Prostate gland (tissue), 2 donors: Measurements from ENCODE around the gene MAML2. TPM values are rescaled to one million over a fixed set of nuclear protein-coding genes. Genes with fewer than 3 reads are reported as not detected.

Source experiments
- DNase-seq: peaks from one replicate; pipeline ENCODE4 v3.0.0-alpha.2; 2019; ENCODE audit warnings: low spot score
- H3K27ac ChIP-seq, 2 donors: fragments of 200-600 bp; sonication (generic); 2 replicates each; pipeline ENCODE4 v1.5.1; 2017 to 2019
- H3K27me3 ChIP-seq: fragments of 200-600 bp; sonication (generic); replicated peaks from 2 replicates; pipeline ENCODE4 v1.5.1; 2019; ENCODE audit not compliant: insufficient read depth
- H3K36me3 ChIP-seq, 2 donors: fragments of 200-600 bp; sonication (generic); 1 replicate in 1 of 2; 2 replicates in 1 of 2; pipeline versions ENCODE4 v1.5.1 to v1.8.1; 2017 to 2019
- H3K4me1 ChIP-seq: fragments of 200-600 bp; sonication (generic); replicated peaks from 2 replicates; pipeline ENCODE4 v1.5.1; 2019
- H3K4me3 ChIP-seq, 2 donors: fragments of 200-600 bp; sonication (generic); 2 replicates each; pipeline ENCODE4 v1.5.1; 2017 to 2019
- H3K9me3 ChIP-seq: fragments of 200-600 bp; sonication (generic); 2 replicates; pipeline ENCODE4 v1.5.1; 2017
- POLR2A ChIP-seq: fragments of 450-650 bp; IDR thresholded peaks from one replicate; pipeline ENCODE4 v1.6.1; 2016; ENCODE audit warnings: antibody characterized with exemption, mild to moderate bottlenecking
- POLR2AphosphoS5 ChIP-seq: sonication (generic); formaldehyde crosslinking; IDR thresholded peaks from one replicate; pipeline ENCODE4 v1.6.1; 2017; ENCODE audit warnings: antibody characterized with exemption
- WGBS: methylation state at CpG from one replicate; pipeline ENCODE4 v1.1.5; 2018; 5-methylcytosine and 5-hydroxymethylcytosine counted together
- intact Hi-C: fragments of 100-400 bp; cut with DNase I; formaldehyde crosslinking; loops from one replicate; pipeline ENCODE4 v1.14.2; 2022
- total RNA-seq, 2 donors: library from RNA; depleted of rRNA; stranded (reverse); fragments of >200 nt; gene quantifications; one replicate each; pipeline ENCODE4 v1.1.0, GENCODE V29; 2016
- TF ChIP-seq, protein P1 (sequence below), 4 experiments: fragments of 200-600 bp in 2 of 4; fragments of 450-650 bp in 2 of 4; sonication (generic) in 2 of 4; IDR thresholded peaks; 1 replicate in 3 of 4; 2 replicates in 1 of 4; pipeline ENCODE4 v1.5.1; 2016 to 2019; ENCODE audit warnings: antibody characterized with exemption in 4 of 4, mild to moderate bottlenecking in 2 of 4, moderate library complexity in 2 of 4

The MAML2 gene
- total RNA-seq, 2 donors from 2014 or later = 28.9 to 30.4 TPM

DNA sequence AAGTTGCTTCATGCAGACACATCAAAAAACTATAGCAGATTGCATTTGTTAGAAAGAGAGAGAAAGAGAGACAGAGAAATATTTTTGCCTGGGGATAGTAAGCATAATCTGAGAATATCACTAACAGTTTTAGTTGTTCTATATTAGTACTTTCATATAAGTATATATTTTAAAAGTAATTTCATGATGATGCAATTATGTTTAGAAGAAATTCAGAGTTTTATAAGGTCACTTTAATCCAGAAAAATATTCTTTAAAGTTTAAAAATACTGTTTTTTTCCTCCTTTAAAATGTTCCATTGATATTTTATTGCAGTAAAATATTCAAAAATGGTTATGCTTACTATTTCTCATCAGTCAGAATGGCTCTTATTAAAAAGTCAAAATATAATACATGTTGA lies 332.3 kb downstream of the MAML2 start:
- Histone ChIP-seq H3K27ac (no peak overlapping the region), H3K36me3 (no peaks in the 10 kb centered on the region), H3K4me1 (no peaks in the 10 kb centered on the region), H3K9me3 (no peaks in the 10 kb centered on the region), H3K27me3 (no peaks in the 10 kb centered on the region), H3K4me3 (no peak overlapping the region)
- DNase-seq = no peak
- intact Hi-C loops = loop anchor here (5.0 to 10.0 kb wide), 4 partner anchors 42 to 382 kb away; partner anchors contain the start of genes JRKL and MAML2
- no peak for TF ChIP-seq POLR2A
- no peak for TF ChIP-seq POLR2AphosphoS5
- TF ChIP-seq, protein P1, sequence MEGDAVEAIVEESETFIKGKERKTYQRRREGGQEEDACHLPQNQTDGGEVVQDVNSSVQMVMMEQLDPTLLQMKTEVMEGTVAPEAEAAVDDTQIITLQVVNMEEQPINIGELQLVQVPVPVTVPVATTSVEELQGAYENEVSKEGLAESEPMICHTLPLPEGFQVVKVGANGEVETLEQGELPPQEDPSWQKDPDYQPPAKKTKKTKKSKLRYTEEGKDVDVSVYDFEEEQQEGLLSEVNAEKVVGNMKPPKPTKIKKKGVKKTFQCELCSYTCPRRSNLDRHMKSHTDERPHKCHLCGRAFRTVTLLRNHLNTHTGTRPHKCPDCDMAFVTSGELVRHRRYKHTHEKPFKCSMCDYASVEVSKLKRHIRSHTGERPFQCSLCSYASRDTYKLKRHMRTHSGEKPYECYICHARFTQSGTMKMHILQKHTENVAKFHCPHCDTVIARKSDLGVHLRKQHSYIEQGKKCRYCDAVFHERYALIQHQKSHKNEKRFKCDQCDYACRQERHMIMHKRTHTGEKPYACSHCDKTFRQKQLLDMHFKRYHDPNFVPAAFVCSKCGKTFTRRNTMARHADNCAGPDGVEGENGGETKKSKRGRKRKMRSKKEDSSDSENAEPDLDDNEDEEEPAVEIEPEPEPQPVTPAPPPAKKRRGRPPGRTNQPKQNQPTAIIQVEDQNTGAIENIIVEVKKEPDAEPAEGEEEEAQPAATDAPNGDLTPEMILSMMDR (IDR thresholded peaks at IDR 0.05) = no peak

DNA sequence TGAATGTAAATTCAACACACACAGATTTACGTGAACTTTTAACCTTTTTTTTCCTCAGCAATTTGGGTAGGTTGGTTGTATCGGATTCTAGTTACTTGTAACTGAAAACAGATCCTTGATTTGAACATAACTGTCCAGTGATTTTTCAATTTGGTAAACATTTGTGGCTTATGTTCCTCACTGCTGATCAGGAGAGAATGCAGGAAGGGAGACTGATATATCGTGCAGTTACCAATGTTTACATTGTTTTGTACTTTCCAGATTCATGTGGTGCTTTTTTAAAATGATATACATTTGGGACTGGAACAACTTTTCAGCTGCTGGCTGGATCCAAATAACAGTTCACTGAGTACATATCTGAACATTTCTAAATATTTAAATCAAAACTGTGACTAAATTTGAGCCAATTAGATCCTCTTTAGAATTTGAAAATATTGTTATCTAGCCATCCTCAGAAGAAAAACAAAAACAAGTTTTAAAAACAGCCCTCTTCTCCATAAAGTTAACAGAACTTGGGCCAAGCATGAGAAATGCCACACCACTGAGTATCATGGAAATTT lies 334.8 kb downstream of the MAML2 start:
- Histone ChIP-seq H3K36me3 (no peaks in the 10 kb centered on the region), H3K9me3 (no peaks in the 10 kb centered on the region), H3K4me1 (no peaks in the 10 kb centered on the region), H3K27ac (no peak overlapping the region), H3K27me3 (no peaks in the 10 kb centered on the region), H3K4me3 (no peak overlapping the region)
- intact Hi-C loops = no loop called here
- DNase-seq = no peak
- TF ChIP-seq POLR2AphosphoS5 (no peak), POLR2A (no peak)
- TF ChIP-seq, protein P1 (IDR thresholded peaks at IDR 0.05) = no peak
- 78% methylated on average over 3 of the region's 3 CpGs for WGBS

DNA sequence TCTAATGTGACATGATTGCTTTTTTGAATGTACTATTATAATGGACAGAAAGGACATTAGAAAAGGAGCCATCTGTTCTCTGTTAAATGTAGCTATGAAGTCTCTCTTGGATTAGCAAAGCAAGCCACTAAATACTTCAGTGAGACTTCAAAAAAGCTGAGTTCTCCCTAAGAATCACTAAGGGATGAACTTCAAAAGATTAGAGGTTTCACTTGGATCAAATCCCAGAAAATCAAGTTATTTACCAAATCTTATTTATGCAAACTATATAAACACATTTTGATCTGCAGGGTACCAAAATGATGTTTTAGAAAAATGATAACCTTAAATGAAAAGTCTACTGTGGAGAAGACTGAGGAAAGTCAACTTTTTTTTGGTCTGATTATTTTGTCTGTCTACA lies 337.0 kb downstream of the MAML2 start:
- intact Hi-C loops = no loop called here
- H3K36me3 ChIP-seq = no peaks in the 10 kb centered on the region
- TF ChIP-seq POLR2AphosphoS5 (no peak), POLR2A (no peak)
- TF ChIP-seq, protein P1 (IDR thresholded peaks at IDR 0.05) = no peak
- no peak overlapping the region for H3K4me3 ChIP-seq
- H3K27ac ChIP-seq = no peak overlapping the region
- H3K27me3 ChIP-seq = no peaks in the 10 kb centered on the region
- no peaks in the 10 kb centered on the region for H3K4me1 ChIP-seq
- H3K9me3 ChIP-seq = no peaks in the 10 kb centered on the region
- DNase-seq = no peak

DNA sequence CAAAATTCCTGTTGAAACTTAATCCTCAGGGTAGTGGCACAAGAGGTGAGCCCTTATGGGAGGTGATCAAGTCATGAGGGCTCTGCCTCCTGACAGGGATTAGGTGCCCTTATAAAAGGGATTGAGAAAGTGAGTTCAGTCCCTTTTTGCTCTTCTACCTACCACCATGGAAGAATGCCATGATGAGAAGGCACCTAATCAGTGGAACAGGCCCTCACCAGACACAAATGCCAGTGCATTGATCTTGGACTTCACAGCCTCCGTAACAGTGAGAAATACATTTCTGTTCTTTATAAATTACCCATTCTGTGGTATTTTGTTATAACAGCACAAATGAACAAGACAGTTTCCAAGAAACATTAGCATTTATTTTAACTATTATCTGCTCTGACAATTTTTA lies 338.1 kb downstream of the MAML2 start:
- H3K27me3 ChIP-seq = no peaks in the 10 kb centered on the region
- DNase-seq = no peak
- H3K4me3 ChIP-seq = no peak overlapping the region
- TF ChIP-seq, protein P1 (IDR thresholded peaks at IDR 0.05) = no peak
- TF ChIP-seq POLR2AphosphoS5 (no peak), POLR2A (no peak)
- H3K36me3 ChIP-seq = no peaks in the 10 kb centered on the region
- WGBS = 93% methylated on average over 1 of the region's 1 CpG
- intact Hi-C loops = no loop called here
- H3K27ac ChIP-seq = no peak overlapping the region
- no peaks in the 10 kb centered on the region for H3K4me1 ChIP-seq
- no peaks in the 10 kb centered on the region for H3K9me3 ChIP-seq

DNA sequence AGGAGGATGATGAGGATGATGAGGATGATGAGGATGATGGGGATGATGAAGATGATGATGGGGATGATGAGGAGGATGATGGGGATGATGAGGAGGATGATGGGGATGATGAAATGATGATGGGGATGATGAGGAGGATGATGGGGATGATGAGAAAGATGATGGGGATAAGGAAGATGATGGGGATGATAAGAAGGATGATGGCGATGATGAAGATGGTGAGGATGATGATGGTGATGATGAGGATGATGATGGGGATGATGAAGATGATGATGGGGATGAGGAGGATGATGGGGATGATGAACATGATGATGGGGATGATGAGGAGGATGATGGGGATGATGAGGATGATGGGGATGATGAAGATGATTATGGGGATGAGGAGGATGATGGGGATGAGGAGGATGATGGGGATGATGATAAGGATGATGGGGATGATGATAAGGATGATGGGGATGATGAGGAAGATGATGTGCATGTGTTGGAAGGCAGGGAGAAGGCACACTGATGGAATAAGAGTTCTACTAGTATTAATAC lies 340.2 kb downstream of the MAML2 start:
- Histone ChIP-seq H3K4me3 (no peak overlapping the region), H3K36me3 (no peaks in the 10 kb centered on the region), H3K9me3 (no peaks in the 10 kb centered on the region), H3K27ac (no peak overlapping the region), H3K27me3 (no peaks in the 10 kb centered on the region), H3K4me1 (no peaks in the 10 kb centered on the region)
- 100% methylated on average over 1 of the region's 1 CpG for WGBS
- no peak for DNase-seq
- no peak for TF ChIP-seq POLR2A
- intact Hi-C loops = no loop called here
